IMR-90 (cell line): Measurements from ENCODE around the gene PLS1. TPM values are rescaled to one million over a fixed set of nuclear protein-coding genes. Genes with fewer than 3 reads are reported as not detected.

Experiments
- ATAC-seq: fragments of 200-7000 bp; cut with Tn5 transposase; 2 replicates; pipeline ENCODE4 v1.9.1; 2020; ENCODE audit warnings: low read depth, mild to moderate bottlenecking, moderate library complexity
- BruUV-seq: library from RNA; stranded (reverse); fragments of 400-500 nt; replicated peaks from 2 replicates; lab custom pipeline; 2021; lab: Mats Ljungman, UMichigan
- CTCF ChIA-PET: fragments of 300-600 bp; formaldehyde crosslinking; extraction: SDS; loops from one replicate; lab custom pipeline; 2021; ENCODE audit warnings: antibody characterized with exemption; lab: Yijun Ruan, JAX
- POLR2A ChIA-PET: fragments of 300-600 bp; sonication (Branson Sonifier 250); formaldehyde crosslinking; loops from one replicate; lab custom pipeline; 2022; ENCODE audit warnings: antibody characterized with exemption; ENCODE audit not compliant: unreplicated experiment; lab: Charles Lee
- DNase-seq: peaks from one replicate; pipeline ENCODE4 v3.0.0; 2013
- H2AFZ ChIP-seq: replicated peaks from 2 replicates; pipeline ENCODE3; 2013; ENCODE audit warnings: low read length, mild to moderate bottlenecking; ENCODE audit not compliant: poor library complexity
- H2AK5ac ChIP-seq: 2 replicates; pipeline ENCODE4 v1.6.1; 2013; ENCODE audit warnings: low read depth, low read length, inconsistent platforms
- H2AK9ac ChIP-seq: replicated peaks from 2 replicates; pipeline ENCODE3; 2013; ENCODE audit warnings: mild to moderate bottlenecking, low read depth, low read length, moderate library complexity; ENCODE audit not compliant: poor library complexity
- H2BK120ac ChIP-seq: 2 replicates; pipeline ENCODE4 v1.6.1; 2013; ENCODE audit warnings: low read depth, low read length, inconsistent platforms
- H2BK15ac ChIP-seq: 3 replicates; pipeline ENCODE4 v1.6.1; 2013; ENCODE audit warnings: low read depth, low read length, inconsistent platforms
- H2BK20ac ChIP-seq: 2 replicates; pipeline ENCODE4 v1.6.1; 2013; ENCODE audit warnings: low read depth, mild to moderate bottlenecking, inconsistent platforms, low read length, moderate library complexity
- H2BK5ac ChIP-seq: 2 replicates; pipeline ENCODE4 v1.6.1; 2013; ENCODE audit warnings: mild to moderate bottlenecking, low read depth, low read length, inconsistent platforms; ENCODE audit not compliant: poor library complexity, severe bottlenecking
- H3K14ac ChIP-seq: replicated peaks from 2 replicates; pipeline ENCODE4 v1.6.1; 2013; ENCODE audit warnings: low read depth, low read length, inconsistent platforms
- H3K18ac ChIP-seq: 2 replicates; pipeline ENCODE4 v1.6.1; 2013; ENCODE audit warnings: low read depth, low read length, control low read depth
- H3K23ac ChIP-seq: 2 replicates; pipeline ENCODE4 v1.6.1; 2013; ENCODE audit warnings: low read depth, low read length, inconsistent platforms
- H3K27ac ChIP-seq: 2 replicates; pipeline ENCODE4 v1.5.1; 2013; ENCODE audit warnings: mild to moderate bottlenecking, control low read depth, low read length; ENCODE audit not compliant: insufficient read depth
- H3K27me3 ChIP-seq: 2 replicates; pipeline ENCODE4 v1.6.1; 2013; ENCODE audit warnings: low read length; ENCODE audit not compliant: control insufficient read depth, insufficient read depth
- H3K36me3 ChIP-seq: 2 replicates; pipeline ENCODE4 v1.6.1; 2013; ENCODE audit warnings: low read length, mixed read lengths; ENCODE audit not compliant: control insufficient read depth, insufficient read depth
- H3K4ac ChIP-seq: 2 replicates; pipeline ENCODE4 v1.6.1; 2013; ENCODE audit warnings: low read depth, low read length, inconsistent platforms
- H3K4me1 ChIP-seq: 2 replicates; pipeline ENCODE4 v1.6.1; 2013; ENCODE audit warnings: low read length, mixed read lengths; ENCODE audit not compliant: control insufficient read depth, insufficient read depth
- H3K4me2 ChIP-seq: 2 replicates; pipeline ENCODE4 v1.6.1; 2013; ENCODE audit warnings: low read depth, mild to moderate bottlenecking, control low read depth, low read length, moderate library complexity
- H3K4me3 ChIP-seq: 2 replicates; pipeline ENCODE4 v1.5.1; 2013; ENCODE audit warnings: low read depth, mild to moderate bottlenecking, control low read depth, low read length, moderate library complexity; ENCODE audit not compliant: insufficient read depth
- H3K56ac ChIP-seq: 2 replicates; pipeline ENCODE4 v1.6.1; 2013; ENCODE audit warnings: low read length, inconsistent platforms; ENCODE audit not compliant: insufficient read depth; ENCODE audit errors: extremely low read depth
- H3K79me1 ChIP-seq, 2 experiments: 2 replicates each; pipeline ENCODE4 v1.6.1; 2013; ENCODE audit warnings: low read length in 2 of 2, inconsistent platforms in 1 of 2, low read depth in 1 of 2
- H3K9ac ChIP-seq: 2 replicates; pipeline ENCODE4 v1.6.1; 2013; ENCODE audit warnings: low read depth, low read length, control low read depth
- H3K9me1 ChIP-seq: 2 replicates; pipeline ENCODE4 v1.6.1; 2013; ENCODE audit warnings: low read length, inconsistent platforms; ENCODE audit not compliant: insufficient read depth
- H3K9me3 ChIP-seq: 2 replicates; pipeline ENCODE4 v1.6.1; 2013; ENCODE audit warnings: low read length; ENCODE audit not compliant: control insufficient read depth, insufficient read depth
- H4K20me1 ChIP-seq: 2 replicates; pipeline ENCODE4 v1.6.1; 2013; ENCODE audit warnings: low read length, inconsistent platforms; ENCODE audit not compliant: insufficient read depth
- H4K5ac ChIP-seq: 2 replicates; pipeline ENCODE4 v1.6.1; 2013; ENCODE audit warnings: mild to moderate bottlenecking, low read depth, low read length, control low read depth
- H4K8ac ChIP-seq, 2 experiments: 2 replicates each; pipeline ENCODE4 v1.6.1; 2013; ENCODE audit warnings: low read depth in 2 of 2, low read length in 2 of 2, control low read depth in 1 of 2, inconsistent platforms in 1 of 2
- H4K91ac ChIP-seq: 2 replicates; pipeline ENCODE4 v1.6.1; 2013; ENCODE audit warnings: low read depth, low read length, inconsistent platforms; ENCODE audit not compliant: insufficient read depth
- BHLHE40 ChIP-seq: fragments of 150-350 bp; IDR thresholded peaks from 2 replicates; pipeline ENCODE4 v1.6.1; 2016; ENCODE audit warnings: mild to moderate bottlenecking, low read depth, low read length
- CEBPB ChIP-seq: IDR thresholded peaks from 2 replicates; pipeline ENCODE4 v1.6.1; 2012; ENCODE audit warnings: low read depth, low read length, improper control_type of control experiment
- CHD1 ChIP-seq: IDR thresholded peaks from 2 replicates; pipeline ENCODE4 v1.6.1; 2012; ENCODE audit warnings: low read depth, low read length, improper control_type of control experiment
- ELK1 ChIP-seq: fragments of 150-350 bp; IDR thresholded peaks from 2 replicates; pipeline ENCODE4 v1.6.1; 2016; ENCODE audit warnings: low read depth, mild to moderate bottlenecking, low read length, moderate library complexity, borderline replicate concordance
- FOS ChIP-seq: fragments of 150-350 bp; IDR thresholded peaks from 2 replicates; pipeline ENCODE4 v1.6.1; 2016; ENCODE audit warnings: low read depth, low read length
- MAFK ChIP-seq: IDR thresholded peaks from 2 replicates; pipeline ENCODE4 v1.6.1; 2012; ENCODE audit warnings: low read depth, low read length, improper control_type of control experiment
- MXI1 ChIP-seq: IDR thresholded peaks from 2 replicates; pipeline ENCODE4 v1.6.1; 2012; ENCODE audit warnings: low read depth, mild to moderate bottlenecking, low read length, moderate library complexity, borderline replicate concordance
- RAD21 ChIP-seq: IDR thresholded peaks from 2 replicates; pipeline ENCODE4 v1.6.1; 2012; ENCODE audit warnings: low read length, improper control_type of control experiment
- RCOR1 ChIP-seq: IDR thresholded peaks from 2 replicates; pipeline ENCODE4 v1.6.1; 2012; ENCODE audit warnings: mild to moderate bottlenecking, low read length, improper control_type of control experiment; ENCODE audit not compliant: insufficient replicate concordance
- RFX5 ChIP-seq: IDR thresholded peaks from 2 replicates; pipeline ENCODE4 v1.8.0; 2012; ENCODE audit warnings: low read depth, mild to moderate bottlenecking, low read length, moderate library complexity
- SMC3 ChIP-seq: fragments of 150-350 bp; IDR thresholded peaks from 2 replicates; pipeline ENCODE4 v1.6.1; 2016; ENCODE audit warnings: low read depth, mild to moderate bottlenecking, antibody characterized with exemption, low read length, moderate library complexity
- whole genome bisulfite sequencing, 2 experiments: methylation state at CpG; one replicate each; pipeline versions ENCODE4 v1.1.5 to v1.1.7; 2013; ENCODE audit warnings: missing lambda C conversion rate in 2 of 2; ENCODE audit not compliant: insufficient read length in 1 of 2; ENCODE audit errors: extremely low coverage in 2 of 2; 5-methylcytosine and 5-hydroxymethylcytosine counted together
- dilution Hi-C: fragments of 300-500 bp; cut with HindIII; formaldehyde crosslinking; loops from one replicate; pipeline ENCODE4 v1.14.3; 2018; ENCODE audit warnings: low sequenced_read_pairs; ENCODE audit not compliant: unreplicated experiment
- in situ Hi-C: fragments of 300-500 bp; cut with MboI; formaldehyde crosslinking; loops from 3 replicates; pipeline ENCODE4 v1.14.3; 2019; ENCODE audit warnings: low sequenced_read_pairs, inconsistent platforms, mixed read lengths
- intact Hi-C: fragments of 100-400 bp; cut with micrococcal nuclease; formaldehyde crosslinking; loops from 2 replicates; pipeline ENCODE4 v1.10.0; 2022
- polyA plus RNA-seq, 3 experiments: library from polyadenylated mRNA; depleted of rRNA; stranded (reverse); fragments of >200 nt; gene quantifications; 2 replicates each; pipeline ENCODE4 v1.2.3, GENCODE V29; 2012; ENCODE audit warnings: low replicate concordance in 1 of 3
- total RNA-seq: library from RNA; depleted of rRNA; stranded (reverse); fragments of >200 nt; gene quantifications from 2 replicates; pipeline ENCODE4 v1.2.3, GENCODE V29; 2012

The PLS1 gene
- total and polyA plus RNA-seq, 2 of the 4 experiments (the other 2 are of a cell fraction), result 0.29 to 0.90 TPM

GRCh38 chr3:142633073-142633472 lies 36.9 kb downstream of the PLS1 start:
- no peak overlapping the region for H4K8ac ChIP-seq
- H2BK20ac ChIP-seq, result no peak overlapping the region
- H3K27me3 ChIP-seq, result peaks cover under 1% of the 10 kb centered on the region; the same call in 1 of the 2 replicates
- H3K4me3 ChIP-seq, result no peak overlapping the region
- H3K14ac ChIP-seq, result no peak overlapping the region
- H2BK120ac ChIP-seq, result no peak overlapping the region
- in situ Hi-C loops (no loop called here), intact Hi-C loops (no loop called here), dilution Hi-C loops (no loop called here)
- no peaks in the 10 kb centered on the region for H4K20me1 ChIP-seq
- no peaks in the 10 kb centered on the region for H3K9me1 ChIP-seq
- H3K79me1 ChIP-seq, result no peaks in the 10 kb centered on the region
- H3K4me1 ChIP-seq, result no peaks in the 10 kb centered on the region
- no TSS peak for BruUV-seq
- no peak for TF ChIP-seq RFX5
- no peak for TF ChIP-seq BHLHE40
- no peak for TF ChIP-seq SMC3
- TF ChIP-seq ELK1, result no peak
- no peak for TF ChIP-seq RAD21
- TF ChIP-seq MXI1, result no peak
- no peak for TF ChIP-seq RCOR1
- no peak for TF ChIP-seq MAFK
- TF ChIP-seq FOS, result no peak
- TF ChIP-seq CHD1, result no peak
- no peak for TF ChIP-seq CEBPB
- H2BK5ac ChIP-seq, result no peak overlapping the region
- WGBS, 2 experiments, result no CpG with 5 or more reads among the region's 5 CpGs
- ATAC-seq (no peak), DNase-seq (no peak)
- H3K27ac ChIP-seq, result no peak overlapping the region
- H3K9me3 ChIP-seq, result no peaks in the 10 kb centered on the region
- no peak overlapping the region for H2AK9ac ChIP-seq
- H4K5ac ChIP-seq, result no peak overlapping the region
- no peak overlapping the region for H2AFZ ChIP-seq
- no peak overlapping the region for H2AK5ac ChIP-seq
- H3K4me2 ChIP-seq, result no peak overlapping the region
- CTCF ChIA-PET, result no interaction called here
- H3K56ac ChIP-seq, result no peak overlapping the region
- no peak overlapping the region for H3K23ac ChIP-seq
- no peaks in the 10 kb centered on the region for H3K36me3 ChIP-seq
- H3K4ac ChIP-seq, result no peak overlapping the region
- POLR2A ChIA-PET, result no interaction called here
- H3K9ac ChIP-seq, result no peak overlapping the region
- H2BK15ac ChIP-seq, result no peak overlapping the region
- no peak overlapping the region for H3K18ac ChIP-seq
- H4K91ac ChIP-seq, result no peak overlapping the region
